GM23248 (cell line): ENCODE measurements around the gene ANKRD52.

ENCODE experiments used
- EZH2 ChIP-seq: fragments of 200-600 bp; sonication (generic); IDR thresholded peaks from 2 replicates; pipeline ENCODE4 v1.6.1; 2018; ENCODE audit warnings: antibody characterized with exemption, mild to moderate bottlenecking; ENCODE audit not compliant: insufficient read depth, poor library complexity, severe bottlenecking
- EZH2phosphoT487 ChIP-seq: fragments of 200-600 bp; sonication (generic); IDR thresholded peaks from 2 replicates; pipeline ENCODE4 v1.6.1; 2018; ENCODE audit warnings: antibody characterized with exemption, moderate library complexity, mild to moderate bottlenecking, low read depth; ENCODE audit not compliant: insufficient read depth

GRCh38 chr12:56212361-56212760 is 45.8 kb downstream of the ANKRD52 start:
- no peak for TF ChIP-seq EZH2
- no peak for TF ChIP-seq EZH2phosphoT487
